ENCODE data around the gene PEAK3.

DNA sequence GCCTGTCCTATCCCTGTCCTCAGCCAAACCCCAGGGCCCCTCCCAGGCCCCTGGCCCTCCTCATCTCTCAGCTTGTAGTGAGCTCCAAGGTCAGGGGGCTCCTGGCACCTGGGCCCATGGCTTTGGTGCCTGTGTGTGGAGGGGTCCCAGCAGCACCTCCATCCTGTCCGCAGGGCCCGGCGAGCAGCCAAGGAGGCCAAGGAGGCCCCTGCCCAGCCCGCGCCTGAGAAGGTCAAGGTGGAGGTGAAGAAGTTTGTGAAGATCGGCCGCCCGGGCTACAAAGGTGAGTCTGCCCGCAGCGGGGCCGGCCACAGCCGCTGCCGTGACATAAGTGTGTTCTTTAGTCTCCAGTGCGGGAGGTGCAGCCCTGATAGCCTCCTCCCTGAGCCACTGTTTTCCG lies 36.7 kb downstream of the PEAK3 start:
- TF ChIP-seq CTCF (IDR thresholded peaks at IDR 0.05) = no peak
- no peak for TF ChIP-seq POLR2A (IDR thresholded peaks at IDR 0.05)
